A549 (cell line): ENCODE results near the gene LRFN2.

ENCODE experiments used
- CTCF ChIP-seq: fragments of >200 bp; sonication (Bioruptor Twin); formaldehyde crosslinking; IDR thresholded peaks from 3 replicates; pipeline ENCODE4 v1.5.1; 2016
- EHMT2 ChIP-seq: fragments of 200-600 bp; sonication (generic); IDR thresholded peaks from 2 replicates; pipeline ENCODE4 v1.6.1; 2016; ENCODE audit warnings: antibody characterized with exemption, low read depth, mild to moderate bottlenecking, moderate library complexity
- EP300 ChIP-seq, 2 experiments: fragments of >200 bp; sonication (Bioruptor Twin); formaldehyde crosslinking; IDR thresholded peaks; 2 replicates in 1 of 2; 3 replicates in 1 of 2; pipeline ENCODE4 v1.6.1; 2016 to 2017
- JUNB ChIP-seq: fragments of >200 bp; sonication (Bioruptor Twin); formaldehyde crosslinking; IDR thresholded peaks from 2 replicates; pipeline ENCODE4 v1.6.1; 2016
- KDM1A ChIP-seq: fragments of 200-600 bp; sonication (generic); IDR thresholded peaks from 2 replicates; pipeline ENCODE4 v1.6.1; 2016; ENCODE audit warnings: low read depth, mild to moderate bottlenecking
- NFE2L2 ChIP-seq: fragments of 150-350 bp; conservative IDR thresholded peaks from 2 replicates; pipeline ENCODE4 v1.6.1; 2014; ENCODE audit warnings: low read length
- POLR2A ChIP-seq: IDR thresholded peaks from 2 replicates; pipeline ENCODE4 v1.6.1; 2012; ENCODE audit warnings: mild to moderate bottlenecking, low read length
- SMC3 ChIP-seq: fragments of >200 bp; sonication (Bioruptor Twin); formaldehyde crosslinking; IDR thresholded peaks from 3 replicates; pipeline ENCODE4 v1.6.1; 2018; ENCODE audit warnings: inconsistent platforms
- ZFP36 ChIP-seq: fragments of 450-650 bp; IDR thresholded peaks from 2 replicates; pipeline ENCODE4 v1.6.1; 2014; ENCODE audit warnings: borderline replicate concordance; ENCODE audit not compliant: partially characterized antibody
- TF ChIP-seq, protein P1 (sequence below): fragments of 450-650 bp; IDR thresholded peaks from 2 replicates; pipeline ENCODE4 v1.6.1; 2014; ENCODE audit warnings: antibody characterized with exemption
- TF ChIP-seq, protein P2 (sequence below): fragments of 150-350 bp; IDR thresholded peaks from 2 replicates; pipeline ENCODE4 v1.6.1; 2014; ENCODE audit warnings: low read depth, mild to moderate bottlenecking, low read length
- TF ChIP-seq, protein P3 (sequence below): IDR thresholded peaks from 2 replicates; pipeline ENCODE4 v1.6.1; 2012

DNA sequence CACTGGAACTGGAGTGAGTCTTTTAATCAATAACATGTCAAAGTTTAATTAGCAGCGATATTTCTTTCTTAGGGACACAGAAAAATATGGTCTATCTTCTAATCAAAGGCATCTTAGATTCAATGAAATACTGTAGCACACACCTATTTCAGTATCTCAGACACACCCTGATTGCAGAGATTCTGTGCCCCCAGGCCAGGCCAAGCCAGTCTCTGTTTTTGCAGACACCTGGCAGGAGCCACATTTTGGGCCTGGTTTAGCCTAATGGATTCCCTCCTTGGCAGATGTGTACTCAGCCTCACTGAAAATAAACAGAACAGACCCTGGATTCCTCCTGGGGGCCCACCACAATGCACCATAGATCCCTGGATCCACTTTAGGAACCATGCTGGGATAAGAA, 74.8 kb downstream of the LRFN2 start:
- TF ChIP-seq, protein P1, sequence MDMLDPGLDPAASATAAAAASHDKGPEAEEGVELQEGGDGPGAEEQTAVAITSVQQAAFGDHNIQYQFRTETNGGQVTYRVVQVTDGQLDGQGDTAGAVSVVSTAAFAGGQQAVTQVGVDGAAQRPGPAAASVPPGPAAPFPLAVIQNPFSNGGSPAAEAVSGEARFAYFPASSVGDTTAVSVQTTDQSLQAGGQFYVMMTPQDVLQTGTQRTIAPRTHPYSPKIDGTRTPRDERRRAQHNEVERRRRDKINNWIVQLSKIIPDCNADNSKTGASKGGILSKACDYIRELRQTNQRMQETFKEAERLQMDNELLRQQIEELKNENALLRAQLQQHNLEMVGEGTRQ: no peak
- TF ChIP-seq, protein P2, sequence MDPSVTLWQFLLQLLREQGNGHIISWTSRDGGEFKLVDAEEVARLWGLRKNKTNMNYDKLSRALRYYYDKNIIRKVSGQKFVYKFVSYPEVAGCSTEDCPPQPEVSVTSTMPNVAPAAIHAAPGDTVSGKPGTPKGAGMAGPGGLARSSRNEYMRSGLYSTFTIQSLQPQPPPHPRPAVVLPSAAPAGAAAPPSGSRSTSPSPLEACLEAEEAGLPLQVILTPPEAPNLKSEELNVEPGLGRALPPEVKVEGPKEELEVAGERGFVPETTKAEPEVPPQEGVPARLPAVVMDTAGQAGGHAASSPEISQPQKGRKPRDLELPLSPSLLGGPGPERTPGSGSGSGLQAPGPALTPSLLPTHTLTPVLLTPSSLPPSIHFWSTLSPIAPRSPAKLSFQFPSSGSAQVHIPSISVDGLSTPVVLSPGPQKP: no peak
- TF ChIP-seq EP300 (IDR thresholded peaks at IDR 0.05) (no peak), JUNB (no peak), KDM1A (no peak), EHMT2 (no peak), CTCF (no peak), NFE2L2 (no peak), SMC3 (no peak), POLR2A (no peak), ZFP36 (no peak)
- TF ChIP-seq, protein P3, sequence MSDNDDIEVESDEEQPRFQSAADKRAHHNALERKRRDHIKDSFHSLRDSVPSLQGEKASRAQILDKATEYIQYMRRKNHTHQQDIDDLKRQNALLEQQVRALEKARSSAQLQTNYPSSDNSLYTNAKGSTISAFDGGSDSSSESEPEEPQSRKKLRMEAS: no peak
